Memory B cell (primary cell): ENCODE results near the gene SPIRE1.

ENCODE experiments used
- ATAC-seq: fragments of 150-1000 bp; cut with Tn5 transposase; 2 replicates; pipeline ENCODE4 v1.10.0; 2021; ENCODE audit warnings: low read depth, mild to moderate bottlenecking, moderate library complexity
- DNase-seq, 2 donors: peaks; one replicate each; pipeline ENCODE4 v3.0.0; 2022; ENCODE audit warnings: low spot score in 2 of 2
- H3K27ac Mint-ChIP-seq: one replicate; pipeline ENCODE4 v1.8.0; 2022; ENCODE audit warnings: mild to moderate bottlenecking, moderate library complexity, mixed read lengths
- H3K27me3 Mint-ChIP-seq: one replicate; pipeline ENCODE4 v1.8.0; 2022; ENCODE audit warnings: mixed read lengths
- H3K36me3 Mint-ChIP-seq: one replicate; pipeline ENCODE4 v1.8.0; 2022; ENCODE audit warnings: mild to moderate bottlenecking, mixed read lengths
- H3K4me1 Mint-ChIP-seq: one replicate; pipeline ENCODE4 v1.8.0; 2022; ENCODE audit warnings: mixed read lengths
- H3K4me3 Mint-ChIP-seq: one replicate; pipeline ENCODE4 v1.8.0; 2022; ENCODE audit warnings: mild to moderate bottlenecking, moderate library complexity, mixed read lengths
- H3K9me3 Mint-ChIP-seq: one replicate; pipeline ENCODE4 v1.8.0; 2022; ENCODE audit warnings: mixed read lengths

The SPIRE1 gene

DNA sequence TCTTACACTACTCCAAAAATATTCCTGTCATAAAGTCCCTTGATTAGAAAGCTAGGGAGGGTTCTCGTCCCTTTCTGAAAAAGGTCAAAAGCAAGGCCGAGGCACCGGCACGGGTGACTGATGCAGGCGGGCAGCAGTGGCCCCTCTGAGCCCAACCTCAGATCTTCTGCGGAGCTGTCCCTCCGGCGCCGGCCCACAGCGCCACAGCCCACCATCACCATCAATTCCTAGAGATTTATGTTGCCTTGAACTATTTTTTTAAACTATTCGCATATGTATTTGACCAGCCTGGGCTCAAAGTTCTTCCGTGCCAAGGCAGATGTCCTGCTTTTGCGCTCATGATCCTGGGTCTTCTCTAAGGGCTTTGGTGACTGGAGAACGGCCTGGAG lies 223.4 kb downstream of the SPIRE1 start:
- no peak for ATAC-seq
- no peak for DNase-seq
- H3K9me3 Mint-ChIP-seq, result peaks cover 1% of the 10 kb centered on the region
- peaks cover 14% of the 10 kb centered on the region for H3K36me3 Mint-ChIP-seq
- H3K27me3 Mint-ChIP-seq, result no peaks in the 10 kb centered on the region
- no peaks in the 10 kb centered on the region for H3K4me1 Mint-ChIP-seq
- no peak overlapping the region for H3K4me3 Mint-ChIP-seq
- H3K27ac Mint-ChIP-seq, result no peak overlapping the region

DNA sequence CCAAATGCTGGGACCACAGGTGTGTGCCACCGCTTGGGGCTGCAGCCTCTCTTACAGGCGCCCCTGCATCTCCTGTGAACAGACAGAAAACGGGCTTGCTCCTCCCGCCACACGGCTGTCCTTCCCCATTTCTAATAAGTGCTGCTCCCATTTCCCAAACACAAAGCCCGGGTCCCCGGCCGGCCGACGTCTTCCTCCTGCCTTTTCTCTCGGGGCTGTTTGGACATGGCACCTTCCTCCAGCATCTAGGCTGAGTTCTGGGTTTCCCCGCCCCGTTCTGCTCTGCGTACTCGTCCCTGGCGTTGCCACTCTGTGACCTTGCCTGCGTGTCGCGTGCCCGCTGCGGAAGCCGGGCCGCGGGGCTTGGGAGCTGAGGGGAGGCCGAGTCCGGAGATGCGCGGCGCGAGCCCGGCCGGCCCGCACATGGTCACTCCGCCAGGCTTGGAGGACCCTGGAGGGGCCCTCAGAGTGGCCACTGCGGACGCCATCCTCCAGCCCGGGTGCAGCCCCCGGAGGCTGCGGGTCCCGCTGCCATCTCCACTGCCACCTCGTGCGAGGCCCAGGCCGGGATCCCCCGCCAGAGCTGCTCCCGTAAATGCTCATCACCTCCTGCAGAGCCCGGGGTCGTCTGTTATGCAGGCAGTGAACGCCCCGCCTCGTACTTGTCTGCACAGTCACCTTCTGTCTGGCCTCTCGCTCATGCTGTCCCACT lies 223.9 kb downstream of the SPIRE1 start:
- no peaks in the 10 kb centered on the region for H3K4me1 Mint-ChIP-seq
- peaks cover 14% of the 10 kb centered on the region for H3K36me3 Mint-ChIP-seq
- DNase-seq (no peak), ATAC-seq (no peak)
- H3K27ac Mint-ChIP-seq, result no peak overlapping the region
- H3K9me3 Mint-ChIP-seq, result peaks cover 1% of the 10 kb centered on the region
- no peaks in the 10 kb centered on the region for H3K27me3 Mint-ChIP-seq
- H3K4me3 Mint-ChIP-seq, result no peak overlapping the region

DNA sequence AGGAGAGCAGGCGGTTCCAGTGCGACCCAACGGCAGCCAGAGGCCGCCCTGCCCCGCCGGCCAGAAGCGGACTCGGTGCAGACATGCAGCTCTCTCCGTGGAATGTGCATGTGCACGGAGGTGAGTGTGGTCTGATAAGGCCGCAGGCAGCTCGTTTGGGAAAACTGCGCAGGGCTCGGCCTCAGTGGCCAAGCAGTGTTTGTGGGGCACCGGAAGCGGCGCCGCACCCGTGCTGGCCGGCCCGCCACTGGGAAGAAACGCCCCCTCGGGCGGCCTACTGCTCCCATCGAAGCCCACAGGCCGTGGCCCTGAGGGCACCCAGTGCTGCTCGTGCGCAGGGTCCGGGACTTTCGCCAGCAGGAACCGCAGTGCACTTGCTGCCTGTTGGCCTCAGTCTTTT lies 225.0 kb downstream of the SPIRE1 start:
- H3K27ac Mint-ChIP-seq, result no peak overlapping the region
- H3K27me3 Mint-ChIP-seq, result no peaks in the 10 kb centered on the region
- peaks cover 10% of the 10 kb centered on the region for H3K36me3 Mint-ChIP-seq
- no peak for DNase-seq
- H3K9me3 Mint-ChIP-seq, result peaks cover 1% of the 10 kb centered on the region
- no peak overlapping the region for H3K4me3 Mint-ChIP-seq
- no peak for ATAC-seq
- H3K4me1 Mint-ChIP-seq, result no peaks in the 10 kb centered on the region

DNA sequence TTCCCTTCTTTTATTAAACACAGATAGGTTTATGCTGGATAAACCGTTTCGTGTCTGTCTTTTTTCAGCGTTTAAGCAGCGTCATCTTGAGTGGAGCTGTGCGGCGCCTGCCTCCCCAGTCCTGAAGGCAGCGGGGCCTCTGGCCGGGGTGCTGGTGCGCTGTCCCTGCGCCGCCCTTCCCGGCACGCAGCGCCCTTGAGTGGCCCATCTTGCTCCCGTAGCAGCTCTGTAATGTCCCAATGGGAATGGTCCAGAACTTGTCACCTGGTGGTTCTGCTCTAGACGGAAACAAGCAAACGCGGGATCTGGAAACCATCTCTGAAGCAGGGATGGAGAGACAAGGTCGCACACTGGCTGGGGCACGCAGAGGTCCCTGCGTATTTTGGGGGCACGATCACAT lies 225.7 kb downstream of the SPIRE1 start:
- Mint-ChIP-seq H3K36me3 (peaks cover 9% of the 10 kb centered on the region), H3K4me1 (no peaks in the 10 kb centered on the region), H3K27me3 (no peaks in the 10 kb centered on the region), H3K27ac (no peak overlapping the region), H3K4me3 (no peak overlapping the region), H3K9me3 (peaks cover 1% of the 10 kb centered on the region)
- DNase-seq (no peak), ATAC-seq (no peak)

DNA sequence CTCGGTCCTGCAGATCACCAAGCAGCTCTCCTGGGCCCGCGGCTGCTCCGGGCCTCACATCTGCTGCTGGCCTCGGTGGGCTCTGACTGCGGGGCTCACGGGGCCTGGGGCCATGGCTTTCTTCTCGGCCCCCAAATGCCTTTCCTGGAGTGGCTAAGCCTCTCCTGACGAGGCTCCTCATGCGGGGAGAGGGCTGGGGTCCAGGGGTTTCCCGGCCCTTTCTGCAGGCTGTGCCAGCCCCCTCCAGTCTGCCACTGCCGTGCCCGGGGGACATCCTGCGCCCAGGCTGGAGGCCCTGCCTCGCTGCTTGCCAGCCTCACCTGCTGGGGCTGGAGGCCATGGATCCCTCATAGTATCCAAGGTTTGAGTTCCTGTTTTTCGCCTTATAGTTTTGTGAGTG lies 226.3 kb downstream of the SPIRE1 start:
- peaks cover 1% of the 10 kb centered on the region for H3K9me3 Mint-ChIP-seq
- H3K36me3 Mint-ChIP-seq, result peaks cover 9% of the 10 kb centered on the region
- no peak overlapping the region for H3K27ac Mint-ChIP-seq
- no peaks in the 10 kb centered on the region for H3K4me1 Mint-ChIP-seq
- H3K27me3 Mint-ChIP-seq, result no peaks in the 10 kb centered on the region
- DNase-seq (no peak), ATAC-seq (no peak)
- no peak overlapping the region for H3K4me3 Mint-ChIP-seq

DNA sequence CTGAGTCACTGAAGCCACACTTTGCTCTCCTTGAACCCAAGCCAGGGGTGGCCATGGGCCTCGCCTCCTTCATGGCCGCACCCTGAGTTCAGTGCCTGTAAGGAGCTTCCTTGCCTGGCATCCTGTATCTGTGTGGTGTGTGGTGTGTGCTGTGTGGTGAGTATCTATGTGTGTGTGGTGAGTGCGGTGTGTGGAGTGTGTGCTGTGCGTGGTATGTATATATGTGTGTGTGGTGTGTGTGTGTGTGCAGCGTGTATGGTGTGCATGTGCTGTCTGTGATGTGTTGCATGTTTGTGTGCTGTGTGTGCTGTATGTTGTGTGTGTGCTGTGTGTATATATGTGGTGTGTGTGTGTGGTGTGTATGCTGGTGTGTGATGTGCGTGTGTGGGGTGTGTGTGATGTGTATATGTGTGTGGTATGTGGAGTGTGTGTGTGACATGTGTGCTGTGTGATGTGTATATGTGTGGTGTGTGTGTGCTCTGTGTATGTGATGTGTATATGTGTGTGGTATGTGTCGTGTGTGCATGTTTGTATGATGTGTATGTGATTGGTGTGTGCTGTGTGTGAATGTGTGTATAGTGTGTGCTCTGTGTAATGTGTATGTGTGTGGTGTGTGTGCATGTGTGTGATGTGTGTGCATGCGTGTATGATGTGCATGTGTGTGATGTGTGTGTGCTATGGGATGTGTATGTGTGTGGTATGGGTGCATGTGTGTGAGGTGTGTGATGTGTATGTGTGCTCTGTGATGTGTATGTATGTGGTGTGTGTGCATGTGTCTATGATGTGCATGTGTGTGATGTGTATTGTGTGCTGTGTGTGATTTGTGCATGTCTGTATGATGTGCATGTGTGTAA lies 227.5 kb downstream of the SPIRE1 start:
- ATAC-seq (no peak), DNase-seq (no peak)
- Mint-ChIP-seq H3K9me3 (peaks cover 1% of the 10 kb centered on the region), H3K36me3 (peaks cover 9% of the 10 kb centered on the region), H3K4me1 (no peaks in the 10 kb centered on the region), H3K27ac (no peak overlapping the region), H3K4me3 (no peak overlapping the region), H3K27me3 (no peaks in the 10 kb centered on the region)

DNA sequence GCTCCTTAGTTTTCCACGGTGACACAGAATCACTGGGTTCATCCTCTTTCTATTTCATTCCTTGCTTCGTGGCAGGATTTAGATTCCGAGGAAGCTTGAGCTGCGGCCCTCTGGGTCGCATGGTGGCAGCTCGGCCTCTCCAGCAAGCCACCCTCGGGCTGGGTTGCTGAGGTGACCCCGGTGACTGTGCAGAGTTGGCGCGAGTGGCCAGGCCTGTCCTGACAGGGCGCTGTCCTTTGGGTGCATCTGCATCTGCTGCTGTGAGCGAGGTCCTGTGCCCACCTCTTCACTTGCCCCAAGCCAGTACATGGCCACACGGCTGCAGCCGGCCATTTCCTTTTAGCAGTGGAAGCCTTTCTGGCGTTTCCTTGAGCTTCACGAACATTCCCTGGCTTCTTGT lies 228.4 kb downstream of the SPIRE1 start:
- H3K27me3 Mint-ChIP-seq, result no peaks in the 10 kb centered on the region
- H3K9me3 Mint-ChIP-seq, result peaks cover 1% of the 10 kb centered on the region
- ATAC-seq (no peak), DNase-seq (no peak)
- H3K36me3 Mint-ChIP-seq, result peaks cover 9% of the 10 kb centered on the region
- no peak overlapping the region for H3K27ac Mint-ChIP-seq
- H3K4me3 Mint-ChIP-seq, result no peak overlapping the region
- no peaks in the 10 kb centered on the region for H3K4me1 Mint-ChIP-seq

DNA sequence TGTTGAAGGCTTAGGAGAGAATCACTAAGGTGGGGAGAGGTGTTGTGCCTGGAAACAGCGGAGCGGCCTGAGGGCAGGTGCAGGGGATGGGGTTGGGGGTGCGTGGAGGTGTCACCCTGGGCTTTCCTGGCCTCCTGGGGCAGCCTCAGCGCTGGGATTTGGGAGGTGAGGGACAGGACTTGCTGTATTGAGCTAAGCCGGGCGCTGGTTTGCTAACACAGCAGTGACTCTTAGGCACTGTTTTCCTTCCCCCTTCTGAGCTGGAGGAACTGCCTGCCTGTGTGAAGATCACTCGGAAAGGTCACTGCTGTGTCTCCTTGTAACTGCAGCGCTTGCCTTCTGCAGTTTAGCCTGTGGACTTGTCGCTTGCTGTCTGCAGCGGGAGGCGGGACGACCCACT lies 229.0 kb downstream of the SPIRE1 start:
- Mint-ChIP-seq H3K9me3 (peaks cover 1% of the 10 kb centered on the region), H3K4me1 (no peaks in the 10 kb centered on the region), H3K36me3 (peaks cover 5% of the 10 kb centered on the region), H3K27me3 (no peaks in the 10 kb centered on the region), H3K27ac (no peak overlapping the region), H3K4me3 (no peak overlapping the region)
- ATAC-seq (no peak), DNase-seq (no peak)

DNA sequence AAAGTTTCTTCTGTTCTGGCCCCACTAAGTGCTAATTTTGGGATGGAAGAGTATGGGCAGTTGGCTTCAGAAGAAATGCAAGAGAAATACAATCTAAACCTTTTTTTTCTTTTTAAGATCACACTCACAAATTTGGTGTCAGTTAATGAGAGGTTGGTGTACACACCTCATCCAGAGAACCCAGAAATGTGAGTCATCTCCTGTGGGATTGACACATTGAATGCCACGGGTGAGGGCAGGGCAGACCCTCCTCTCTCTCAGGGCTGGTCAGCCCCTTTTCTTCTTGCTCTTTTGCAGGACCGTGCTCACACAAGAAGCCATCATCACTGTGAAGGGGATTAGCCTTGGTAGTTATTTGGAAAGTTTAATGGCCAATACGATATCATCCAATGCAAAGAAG lies 231.0 kb downstream of the SPIRE1 start:
- Mint-ChIP-seq H3K27ac (no peak overlapping the region), H3K4me3 (no peak overlapping the region), H3K4me1 (no peaks in the 10 kb centered on the region), H3K36me3 (no peaks in the 10 kb centered on the region), H3K9me3 (no peaks in the 10 kb centered on the region), H3K27me3 (no peaks in the 10 kb centered on the region)
- no peak for ATAC-seq
- no peak for DNase-seq

DNA sequence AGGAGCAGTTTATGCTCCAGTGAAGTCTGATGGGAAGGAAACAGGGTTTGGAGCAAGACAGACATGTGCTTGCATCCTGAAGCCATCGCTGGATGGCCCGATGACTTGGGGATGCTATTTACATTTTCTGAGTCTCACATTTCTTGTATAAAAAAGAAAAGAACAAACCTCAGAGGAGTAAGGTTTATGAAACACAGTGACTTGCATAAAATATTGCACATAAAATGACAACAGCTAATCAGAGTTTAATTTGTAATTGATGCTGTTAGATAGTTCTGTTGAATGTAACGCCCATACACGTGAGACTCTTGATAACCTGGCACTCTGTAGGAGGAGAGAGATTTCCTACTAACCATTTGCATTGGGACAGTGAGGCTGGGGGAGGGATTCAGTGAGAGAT lies 233.7 kb downstream of the SPIRE1 start:
- Mint-ChIP-seq H3K27ac (no peak overlapping the region), H3K36me3 (no peaks in the 10 kb centered on the region), H3K4me3 (no peak overlapping the region), H3K27me3 (peaks cover 4% of the 10 kb centered on the region), H3K4me1 (peaks cover 7% of the 10 kb centered on the region), H3K9me3 (no peaks in the 10 kb centered on the region)
- DNase-seq (no peak), ATAC-seq (no peak)

DNA sequence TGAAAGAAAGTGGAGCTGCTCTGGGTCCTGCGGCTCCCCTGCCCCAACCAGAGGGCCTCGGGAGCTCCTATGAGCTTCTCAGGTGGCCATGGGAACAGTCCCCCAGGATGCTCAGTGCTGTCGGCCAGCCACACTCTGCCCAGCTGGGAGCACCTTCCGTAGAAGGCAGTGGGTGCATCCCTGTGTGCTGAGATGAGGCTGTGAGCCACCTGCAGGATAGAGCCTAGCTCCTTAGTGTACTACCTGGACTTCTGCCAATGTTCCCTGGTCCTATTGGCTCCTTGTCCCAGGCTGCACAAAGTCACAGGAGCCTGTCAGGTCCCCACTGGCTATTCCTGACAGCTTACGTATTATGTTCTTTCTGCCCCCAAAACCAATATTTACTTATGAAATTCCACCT lies 234.1 kb downstream of the SPIRE1 start:
- H3K27me3 Mint-ChIP-seq, result peaks cover 4% of the 10 kb centered on the region
- DNase-seq (no peak), ATAC-seq (no peak)
- peaks cover 7% of the 10 kb centered on the region for H3K4me1 Mint-ChIP-seq
- no peak overlapping the region for H3K27ac Mint-ChIP-seq
- no peaks in the 10 kb centered on the region for H3K9me3 Mint-ChIP-seq
- no peaks in the 10 kb centered on the region for H3K36me3 Mint-ChIP-seq
- no peak overlapping the region for H3K4me3 Mint-ChIP-seq

DNA sequence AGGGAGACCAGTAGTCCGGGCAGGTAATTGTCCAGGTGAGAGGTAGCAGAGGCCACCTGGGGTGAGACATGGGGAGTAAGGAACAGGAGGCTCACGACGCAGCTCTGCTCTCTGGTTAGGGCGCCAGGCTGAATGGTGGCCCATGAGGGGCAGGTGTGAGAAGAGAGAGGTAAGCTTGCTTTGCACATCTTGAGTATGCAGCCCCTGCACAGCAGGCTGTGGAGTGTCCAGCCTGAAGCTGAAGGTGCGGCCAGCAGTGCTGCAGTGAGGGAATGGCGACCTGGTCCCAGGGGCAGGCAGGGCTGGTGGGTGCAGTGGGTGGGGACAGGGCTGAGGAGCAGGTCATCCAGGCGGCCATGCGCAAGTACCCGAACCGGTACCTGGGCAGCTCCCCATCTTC lies 234.5 kb downstream of the SPIRE1 start:
- ATAC-seq (no peak), DNase-seq (no peak)
- no peaks in the 10 kb centered on the region for H3K9me3 Mint-ChIP-seq
- H3K4me1 Mint-ChIP-seq, result peaks cover 7% of the 10 kb centered on the region
- H3K27ac Mint-ChIP-seq, result no peak overlapping the region
- H3K36me3 Mint-ChIP-seq, result no peaks in the 10 kb centered on the region
- peaks cover 4% of the 10 kb centered on the region for H3K27me3 Mint-ChIP-seq
- no peak overlapping the region for H3K4me3 Mint-ChIP-seq

DNA sequence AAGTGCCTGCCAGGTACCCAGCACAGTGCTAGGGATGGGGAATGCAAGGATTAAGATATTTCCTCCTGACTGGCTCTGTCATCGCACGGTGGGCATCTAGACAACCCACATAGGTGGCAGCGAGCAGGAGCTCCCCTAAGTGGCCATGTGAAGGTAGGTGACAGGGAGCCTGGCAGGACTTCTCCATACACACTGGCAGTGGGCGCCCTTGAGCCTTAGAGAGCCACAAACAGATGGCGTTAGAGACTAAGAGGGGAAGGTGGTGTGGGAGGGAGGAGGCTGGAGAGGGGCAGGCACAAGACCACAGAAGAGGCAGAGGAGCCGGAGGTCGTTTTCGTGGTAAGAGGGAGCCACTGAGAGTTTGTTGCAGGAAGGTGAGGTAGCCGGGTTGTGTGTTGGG lies 235.0 kb downstream of the SPIRE1 start:
- Mint-ChIP-seq H3K36me3 (no peaks in the 10 kb centered on the region), H3K27me3 (peaks cover 4% of the 10 kb centered on the region), H3K4me1 (peaks cover 7% of the 10 kb centered on the region), H3K27ac (no peak overlapping the region), H3K9me3 (no peaks in the 10 kb centered on the region), H3K4me3 (no peak overlapping the region)
- ATAC-seq (no peak), DNase-seq (no peak)

DNA sequence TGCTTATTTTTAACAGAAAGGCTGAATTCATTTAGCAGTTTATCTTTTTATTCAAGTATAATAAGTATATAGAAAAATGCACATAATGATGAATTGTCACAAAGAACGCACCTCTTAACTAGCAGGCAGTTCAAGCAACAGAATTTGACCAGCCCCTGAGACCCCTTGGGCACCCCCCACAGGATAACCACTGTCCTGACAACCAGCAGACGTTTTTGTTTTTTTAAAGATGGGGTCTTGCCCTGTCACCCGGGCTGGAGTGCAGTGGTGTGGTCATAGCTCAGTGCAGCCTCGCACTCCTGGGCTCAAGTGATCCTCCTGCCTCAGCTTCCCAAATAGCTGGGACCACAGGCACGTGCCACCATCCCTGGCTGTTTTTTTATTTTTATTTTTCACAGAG lies 236.2 kb downstream of the SPIRE1 start:
- ATAC-seq, result no peak
- no peak overlapping the region for H3K4me3 Mint-ChIP-seq
- DNase-seq, result no peak
- no peaks in the 10 kb centered on the region for H3K9me3 Mint-ChIP-seq
- H3K27me3 Mint-ChIP-seq, result peaks cover 4% of the 10 kb centered on the region
- H3K4me1 Mint-ChIP-seq, result peaks cover 7% of the 10 kb centered on the region
- H3K36me3 Mint-ChIP-seq, result no peaks in the 10 kb centered on the region
- no peak overlapping the region for H3K27ac Mint-ChIP-seq
